H1 (cell line): ENCODE results near the gene MACROH2A1. TPM values are rescaled to one million over a fixed set of nuclear protein-coding genes. Genes with fewer than 3 reads are reported as not detected.

ENCODE experiments used
- CTCF ChIA-PET: fragments of 300-600 bp; sonication (Branson Sonifier 250); formaldehyde crosslinking; loops from one replicate; lab custom pipeline; 2021; ENCODE audit not compliant: partially characterized antibody; lab: Charles Lee
- POLR2A ChIA-PET: fragments of 300-600 bp; sonication (Branson Sonifier 250); formaldehyde crosslinking; loops from one replicate; lab custom pipeline; 2021; ENCODE audit warnings: inconsistent platforms; ENCODE audit not compliant: partially characterized antibody; lab: Charles Lee
- DNase-seq, 2 experiments: peaks; one replicate each; pipeline versions ENCODE4 v3.0.0 to v3.0.0-alpha.2; 2010 to 2022; ENCODE audit warnings: low spot score in 2 of 2, low read depth in 1 of 2, mixed read lengths in 1 of 2
- FAIRE-seq: peaks from 2 replicates; lab custom pipeline; 2011; peaks lifted over from hg19 to GRCh38; lab: Jason Lieb, UNC
- H2AFZ ChIP-seq: 2 replicates; pipeline ENCODE4 v1.8.1; 2012; ENCODE audit warnings: low read length, inconsistent platforms
- H2AK5ac ChIP-seq: 2 replicates; pipeline ENCODE4 v1.6.1; 2013; ENCODE audit warnings: low read depth, low read length
- H2BK120ac ChIP-seq: replicated peaks from 2 replicates; pipeline ENCODE3; 2013; ENCODE audit warnings: low read depth, low read length, inconsistent platforms
- H2BK12ac ChIP-seq: 2 replicates; pipeline ENCODE4 v1.6.1; 2013; ENCODE audit warnings: low read depth, low read length
- H2BK15ac ChIP-seq: 2 replicates; pipeline ENCODE4 v1.6.1; 2013; ENCODE audit warnings: low read length
- H2BK20ac ChIP-seq: 2 replicates; pipeline ENCODE4 v1.6.1; 2013; ENCODE audit warnings: low read length
- H2BK5ac ChIP-seq: 2 replicates; pipeline ENCODE4 v1.6.1; 2013; ENCODE audit warnings: low read depth, low read length
- H3K14ac ChIP-seq: 2 replicates; pipeline ENCODE4 v1.6.1; 2013; ENCODE audit warnings: inconsistent platforms; ENCODE audit not compliant: insufficient read length
- H3K18ac ChIP-seq: 2 replicates; pipeline ENCODE4 v1.6.1; 2013; ENCODE audit warnings: low read length; ENCODE audit errors: extremely low read depth
- H3K23ac ChIP-seq: 2 replicates; pipeline ENCODE4 v1.6.1; 2013; ENCODE audit warnings: inconsistent platforms; ENCODE audit not compliant: insufficient read length
- H3K23me2 ChIP-seq: 2 replicates; pipeline ENCODE4 v1.6.1; 2013; ENCODE audit warnings: low read depth, low read length
- H3K27ac ChIP-seq: 2 replicates; pipeline ENCODE4 v1.6.1; 2011; ENCODE audit warnings: low read depth, low read length, inconsistent platforms
- H3K27me3 ChIP-seq, 4 experiments: replicated peaks in 1 of 4; 1 replicate in 1 of 4; 2 replicates in 3 of 4; pipeline versions ENCODE4 v1.6.1 to v1.8.1; 2011 to 2013; ENCODE audit warnings: low read length in 3 of 4, mild to moderate bottlenecking in 3 of 4, inconsistent platforms in 2 of 4, mixed read lengths in 2 of 4, moderate library complexity in 1 of 4; ENCODE audit not compliant: control insufficient read depth in 3 of 4, insufficient read depth in 3 of 4; ENCODE audit errors: extremely low read depth in 1 of 4
- H3K36me3 ChIP-seq, 4 experiments: 2 replicates each; pipeline versions ENCODE4 v1.6.1 to v1.8.1; 2011 to 2013; ENCODE audit warnings: mild to moderate bottlenecking in 4 of 4, low read length in 3 of 4, moderate library complexity in 2 of 4, control low read depth in 1 of 4, inconsistent platforms in 1 of 4; ENCODE audit not compliant: insufficient read depth in 4 of 4, control insufficient read depth in 2 of 4
- H3K4ac ChIP-seq: replicated peaks from 2 replicates; pipeline ENCODE3; 2013; ENCODE audit warnings: low read length, low read depth, mixed read lengths, inconsistent platforms; ENCODE audit not compliant: insufficient read length
- H3K4me1 ChIP-seq, 4 experiments: replicated peaks in 1 of 4; 1 replicate in 1 of 4; 2 replicates in 3 of 4; pipeline versions ENCODE4 v1.6.1 to v1.8.1; 2011 to 2013; ENCODE audit warnings: low read length in 3 of 4, inconsistent platforms in 2 of 4, mixed read lengths in 1 of 4; ENCODE audit not compliant: insufficient read depth in 4 of 4, control insufficient read depth in 3 of 4
- H3K4me2 ChIP-seq, 2 experiments: 2 replicates each; pipeline versions ENCODE4 v1.6.1 to v1.8.1; 2011 to 2013; ENCODE audit warnings: low read depth in 2 of 2, low read length in 2 of 2, control low read depth in 1 of 2, inconsistent platforms in 1 of 2, mild to moderate bottlenecking in 1 of 2; ENCODE audit not compliant: insufficient read depth in 1 of 2
- H3K4me3 ChIP-seq, 4 experiments: fragments of 200-600, 300-600 bp in 1 of 4; sonication (generic), shearing (Covaris generic), sonication (Bioruptor Twin) in 1 of 4; 2 replicates each; pipeline versions ENCODE4 v1.5.1 to v1.8.1; 2011 to 2016; ENCODE audit warnings: low read length in 4 of 4, low read depth in 3 of 4, control low read depth in 2 of 4, inconsistent platforms in 2 of 4, mild to moderate bottlenecking in 2 of 4, mixed read lengths in 1 of 4, moderate library complexity in 1 of 4; ENCODE audit not compliant: insufficient read depth in 2 of 4; ENCODE audit errors: extremely low read depth in 1 of 4
- H3K56ac ChIP-seq: replicated peaks from 2 replicates; pipeline ENCODE3; 2013; ENCODE audit warnings: low read depth, mild to moderate bottlenecking, mixed read lengths, low read length, inconsistent platforms; ENCODE audit not compliant: insufficient read length
- H3K79me1 ChIP-seq: 2 replicates; pipeline ENCODE4 v1.6.1; 2013; ENCODE audit warnings: low read depth, low read length, control low read depth
- H3K79me2 ChIP-seq, 2 experiments: 2 replicates each; pipeline versions ENCODE4 v1.6.1 to v1.8.1; 2012 to 2013; ENCODE audit warnings: low read length in 2 of 2, mild to moderate bottlenecking in 2 of 2, inconsistent platforms in 1 of 2; ENCODE audit not compliant: insufficient read depth in 2 of 2, control insufficient read depth in 1 of 2
- H3K9ac ChIP-seq, 4 experiments: replicated peaks in 1 of 4; 1 replicate in 1 of 4; 2 replicates in 3 of 4; pipeline versions ENCODE4 v1.6.1 to v1.8.1; 2011 to 2013; ENCODE audit warnings: low read depth in 3 of 4, low read length in 3 of 4, control low read depth in 2 of 4, mild to moderate bottlenecking in 2 of 4, moderate library complexity in 2 of 4, inconsistent platforms in 1 of 4; ENCODE audit errors: extremely low read depth in 1 of 4
- H3K9me3 ChIP-seq, 2 experiments: 2 replicates each; pipeline versions ENCODE4 v1.6.1 to v1.8.1; 2012 to 2013; ENCODE audit warnings: mild to moderate bottlenecking in 2 of 2, moderate library complexity in 2 of 2, control low read depth in 1 of 2, inconsistent platforms in 1 of 2, low read depth in 1 of 2, low read length in 1 of 2, mixed read lengths in 1 of 2; ENCODE audit not compliant: insufficient read depth in 2 of 2
- H4K20me1 ChIP-seq, 2 experiments: replicated peaks in 1 of 2; 2 replicates each; pipeline versions ENCODE3 to v1.8.1; 2011 to 2013; ENCODE audit warnings: inconsistent platforms in 2 of 2, low read length in 2 of 2, mild to moderate bottlenecking in 1 of 2; ENCODE audit not compliant: insufficient read depth in 2 of 2, control insufficient read depth in 1 of 2
- H4K5ac ChIP-seq: 2 replicates; pipeline ENCODE4 v1.6.1; 2013; ENCODE audit warnings: low read length, low read depth, mixed read lengths, inconsistent platforms; ENCODE audit not compliant: insufficient read length
- H4K8ac ChIP-seq: 2 replicates; pipeline ENCODE4 v1.8.0; 2013; ENCODE audit warnings: mild to moderate bottlenecking, moderate library complexity, low read length, inconsistent platforms; ENCODE audit not compliant: insufficient read depth; ENCODE audit errors: extremely low read depth
- H4K91ac ChIP-seq: replicated peaks from 2 replicates; pipeline ENCODE3; 2013; ENCODE audit warnings: low read length, mixed read lengths, inconsistent platforms; ENCODE audit not compliant: insufficient read length
- ATF3 ChIP-seq: IDR thresholded peaks from 2 replicates; pipeline ENCODE4 v1.6.1; 2011; ENCODE audit warnings: low read depth, mild to moderate bottlenecking, low read length; ENCODE audit not compliant: insufficient read depth
- CBX8 ChIP-seq: fragments of 300-800, 300-1000 bp; sonication (generic); IDR thresholded peaks from 2 replicates; pipeline ENCODE4 v1.7.1; 2016; ENCODE audit warnings: low read depth, low read length, borderline replicate concordance
- CHD1 ChIP-seq: IDR thresholded peaks from 2 replicates; pipeline ENCODE4 v1.6.1; 2012; ENCODE audit warnings: low read depth, low read length, improper control_type of control experiment
- E2F6 ChIP-seq: IDR thresholded peaks from 2 replicates; pipeline ENCODE4 v1.6.1; 2012; ENCODE audit warnings: inconsistent platforms
- FOSL1 ChIP-seq: IDR thresholded peaks from 2 replicates; pipeline ENCODE4 v1.6.1; 2011; ENCODE audit warnings: mild to moderate bottlenecking, low read depth, low read length, moderate library complexity; ENCODE audit not compliant: insufficient read depth
- KDM5A ChIP-seq: fragments of 200-600 bp; IDR thresholded peaks from 2 replicates; pipeline ENCODE4 v1.7.1; 2012; ENCODE audit warnings: mild to moderate bottlenecking, low read length, inconsistent platforms, mixed read lengths
- TCF12 ChIP-seq: IDR thresholded peaks from 2 replicates; pipeline ENCODE4 v1.6.1; 2011; ENCODE audit warnings: low read depth, mild to moderate bottlenecking, low read length
- TEAD4 ChIP-seq: IDR thresholded peaks from 2 replicates; pipeline ENCODE4 v1.6.1; 2012; ENCODE audit warnings: low read depth, low read length, inconsistent platforms, mixed read lengths
- WGBS, 2 experiments: shearing (Covaris generic) in 1 of 2; methylation state at CpG; one replicate each; pipeline versions ENCODE4 v1.1.6 to v1.1.7; 2013 to 2015; ENCODE audit warnings: low lambda C conversion rate in 2 of 2, mixed read lengths in 2 of 2, inconsistent platforms in 1 of 2, low coverage in 1 of 2, missing lambda C conversion rate in 1 of 2; ENCODE audit not compliant: insufficient replicate concordance in 2 of 2, insufficient coverage in 1 of 2, insufficient read length in 1 of 2; ENCODE audit errors: extremely low coverage in 1 of 2, missing lambda C conversion rate in 1 of 2; 5-methylcytosine and 5-hydroxymethylcytosine counted together
- polyA plus RNA-seq, 7 experiments: library from polyadenylated mRNA; depleted of rRNA in 3 of 7; stranded (reverse) in 5 of 7; unstranded in 2 of 7; fragments of >200 nt in 5 of 7; fragments of 200-250 nt in 2 of 7; gene quantifications; 1 replicate in 5 of 7; 2 replicates in 1 of 7; 4 replicates in 1 of 7; pipeline versions ENCODE4 v1.2.1 to v1.2.3, GENCODE V29; 2011 to 2013; ENCODE audit warnings: missing spikeins in 2 of 7, mixed read lengths in 2 of 7
- total RNA-seq: library from RNA; stranded (reverse); fragmentation: NEBNext Ultra II Directional; extraction: Animal tissue kit (Norgen Biotek cat#: 25700); gene quantifications from 2 replicates; pipeline ENCODE4 v1.2.1, GENCODE V29; 2021

The MACROH2A1 gene
- total and polyA plus RNA-seq, 2 of the 8 experiments (the other 6 are each of a cell fraction or from before 2014, with no cell fraction given) = 60.0 to 92.3 TPM

- H3K4me1 ChIP-seq = no peaks in the 10 kb centered on the region
- no peak overlapping the region for H3K18ac ChIP-seq
- H3K9ac ChIP-seq = no peak overlapping the region
- H3K36me3 ChIP-seq = no peaks in the 10 kb centered on the region
- POLR2A ChIA-PET = interaction anchor here (1.2 kb wide), 1 partner anchor 32 kb away, joined by 3 read pairs; no protein-coding TSS in a partner anchor
- H2BK5ac ChIP-seq = no peak overlapping the region
- no peak overlapping the region for H2AFZ ChIP-seq
- no peak overlapping the region for H2BK20ac ChIP-seq
- no peak overlapping the region for H3K4ac ChIP-seq
- H2BK15ac ChIP-seq = no peak overlapping the region
- no peak overlapping the region for H3K23ac ChIP-seq
- TF ChIP-seq E2F6 = no peak
- TF ChIP-seq TCF12 = no peak
- no peak for TF ChIP-seq ATF3
- TF ChIP-seq KDM5A = no peak
- TF ChIP-seq CHD1 = no peak
- TF ChIP-seq TEAD4 = no peak
- no peak for TF ChIP-seq FOSL1
- no peak for TF ChIP-seq CBX8
- no peak overlapping the region for H2AK5ac ChIP-seq
- H3K27ac ChIP-seq = no peak overlapping the region
- H3K14ac ChIP-seq = no peak overlapping the region
- DNase-seq (no peak), FAIRE-seq (no peak)
- H3K9me3 ChIP-seq = no peaks in the 10 kb centered on the region
- H4K91ac ChIP-seq = no peak overlapping the region
- H3K79me1 ChIP-seq = no peaks in the 10 kb centered on the region
- no peaks in the 10 kb centered on the region for H3K23me2 ChIP-seq
- H3K56ac ChIP-seq = no peak overlapping the region
- no peak overlapping the region for H3K4me2 ChIP-seq
- H3K27me3 ChIP-seq = no peaks in the 10 kb centered on the region
- WGBS, 2 experiments = 89% methylated on average over 4 of the region's 4 CpGs; no CpG with 5 or more reads in 1 of the 2 experiments
- no peak overlapping the region for H2BK12ac ChIP-seq
- H4K5ac ChIP-seq = no peak overlapping the region
- no peak overlapping the region for H2BK120ac ChIP-seq
- H4K20me1 ChIP-seq = no peaks in the 10 kb centered on the region
- no peak overlapping the region for H4K8ac ChIP-seq
- no peaks in the 10 kb centered on the region for H3K79me2 ChIP-seq
- no peak overlapping the region for H3K4me3 ChIP-seq
- CTCF ChIA-PET = interaction anchor here (1.5 to 2.1 kb wide), 2 partner anchors 11 to 13 kb away, joined by 5 read pairs; no protein-coding TSS in a partner anchor
Observed at GRCh38 chr5:135313405-135313804, 85.6 kb downstream of the MACROH2A1 start.
